GM23338 (cell line): ENCODE data around the gene SNAP47. TPM values are rescaled to one million over a fixed set of nuclear protein-coding genes. Genes with fewer than 3 reads are reported as not detected.

Experiments
- ATAC-seq: fragments of 200-7000 bp; cut with Tn5 transposase; 3 replicates; pipeline ENCODE4 v1.9.1; 2020
- DNase-seq: peaks from one replicate; pipeline ENCODE4 v3.0.0-alpha.2; 2015; ENCODE audit warnings: low spot score
- H2AFZ ChIP-seq: fragments of 200-600 bp; sonication (generic); 2 replicates; pipeline ENCODE4 v1.8.0; 2016; ENCODE audit warnings: antibody characterized with exemption, mild to moderate bottlenecking, moderate library complexity
- H3F3A ChIP-seq: fragments of 200-600 bp; sonication (generic); replicated peaks from 2 replicates; pipeline ENCODE4 v1.8.0; 2017; ENCODE audit warnings: antibody characterized with exemption, mixed run types, low read depth
- H3K27ac ChIP-seq: fragments of 200-600 bp; sonication (generic); 2 replicates; pipeline ENCODE4 v1.6.1; 2016; ENCODE audit warnings: low read depth
- H3K27me3 ChIP-seq: fragments of 200-600 bp; sonication (generic); 2 replicates; pipeline ENCODE4 v1.8.0; 2016; ENCODE audit warnings: mild to moderate bottlenecking, mixed run types, moderate library complexity; ENCODE audit not compliant: insufficient read depth
- H3K36me3 ChIP-seq: fragments of 200-600 bp; sonication (generic); 2 replicates; pipeline ENCODE4 v1.8.0; 2016; ENCODE audit warnings: mild to moderate bottlenecking; ENCODE audit not compliant: insufficient read depth
- H3K4me1 ChIP-seq: fragments of 200-600 bp; sonication (generic); 2 replicates; pipeline ENCODE4 v1.8.0; 2016; ENCODE audit warnings: mild to moderate bottlenecking, moderate library complexity; ENCODE audit not compliant: insufficient read depth
- H3K4me2 ChIP-seq: fragments of 200-600 bp; sonication (generic); 2 replicates; pipeline ENCODE4 v1.7.1; 2017; ENCODE audit warnings: mixed run types
- H3K4me3 ChIP-seq: fragments of 200-600 bp; sonication (generic); 2 replicates; pipeline ENCODE4 v1.6.1; 2016; ENCODE audit warnings: mixed run types
- H3K79me2 ChIP-seq: fragments of 200-600 bp; sonication (generic); replicated peaks from 2 replicates; pipeline ENCODE4 v1.8.0; 2017; ENCODE audit warnings: mild to moderate bottlenecking; ENCODE audit not compliant: insufficient read depth
- H3K9me2 ChIP-seq: fragments of 200-600 bp; sonication (generic); 2 replicates; pipeline ENCODE4 v1.8.0; 2017; ENCODE audit not compliant: insufficient read depth
- H4K20me1 ChIP-seq: fragments of 200-600 bp; sonication (generic); replicated peaks from 2 replicates; pipeline ENCODE4 v1.8.0; 2017; ENCODE audit warnings: mild to moderate bottlenecking; ENCODE audit not compliant: insufficient read depth
- H3K27ac Mint-ChIP-seq: 2 replicates; pipeline ENCODE4 v1.8.0; 2020; ENCODE audit warnings: inconsistent platforms, mild to moderate bottlenecking, moderate library complexity, mixed read lengths
- H3K27me3 Mint-ChIP-seq: 3 replicates; pipeline ENCODE4 v1.8.0; 2022; ENCODE audit warnings: low read depth, mild to moderate bottlenecking, moderate library complexity, mixed read lengths, inconsistent platforms; ENCODE audit not compliant: insufficient read depth, poor library complexity
- H3K36me3 Mint-ChIP-seq: 3 replicates; pipeline ENCODE4 v1.8.0; 2021; ENCODE audit warnings: low read depth, mild to moderate bottlenecking, inconsistent platforms, moderate library complexity, mixed read lengths
- H3K4me1 Mint-ChIP-seq: 3 replicates; pipeline ENCODE4 v1.8.0; 2020; ENCODE audit warnings: mild to moderate bottlenecking, inconsistent platforms, mixed read lengths
- H3K4me3 Mint-ChIP-seq: 3 replicates; pipeline ENCODE4 v1.8.0; 2021; ENCODE audit warnings: moderate library complexity, mild to moderate bottlenecking, inconsistent platforms, mixed read lengths
- H3K9me3 Mint-ChIP-seq: 3 replicates; pipeline ENCODE4 v1.8.0; 2020; ENCODE audit warnings: moderate library complexity, mild to moderate bottlenecking, inconsistent platforms, mixed read lengths
- CREB1 ChIP-seq: fragments of 250-450 bp; sonication (Bioruptor Pico); IDR thresholded peaks from 2 replicates; pipeline ENCODE4 v1.5.0; 2020; ENCODE audit warnings: low read depth, mild to moderate bottlenecking, moderate library complexity
- EZH2phosphoT487 ChIP-seq: fragments of 200-600 bp; sonication (generic); IDR thresholded peaks from one replicate; pipeline ENCODE4 v1.8.1; 2018; ENCODE audit warnings: antibody characterized with exemption; ENCODE audit not compliant: unreplicated experiment
- JUNB ChIP-seq: IDR thresholded peaks from one replicate; pipeline ENCODE4 v1.6.1; 2016; ENCODE audit warnings: antibody characterized with exemption; ENCODE audit not compliant: unreplicated experiment
- NANOG ChIP-seq: IDR thresholded peaks from 2 replicates; pipeline ENCODE4 v1.6.1; 2016; ENCODE audit warnings: antibody characterized with exemption, borderline replicate concordance
- STAT1 ChIP-seq: IDR thresholded peaks from one replicate; pipeline ENCODE4 v1.6.1; 2016; ENCODE audit warnings: antibody characterized with exemption; ENCODE audit not compliant: unreplicated experiment
- ZNF114 ChIP-seq: fragments of 250-450 bp; sonication (Bioruptor Pico); IDR thresholded peaks from 2 replicates; pipeline ENCODE4 v1.5.0; 2020; ENCODE audit warnings: mild to moderate bottlenecking, moderate library complexity
- ZNF462 ChIP-seq: fragments of 250-450 bp; sonication (Bioruptor Pico); IDR thresholded peaks from 2 replicates; pipeline ENCODE4 v1.5.0; 2020; ENCODE audit warnings: mild to moderate bottlenecking, moderate library complexity
- polyA plus RNA-seq: library from polyadenylated mRNA; unstranded; fragments of >200 nt; fragmentation: Nextera tagmentation; extraction: Ambion mirVana; gene quantifications from 2 replicates; pipeline ENCODE4 v1.2.1, GENCODE V29; 2016
- total RNA-seq: library from RNA; depleted of rRNA; stranded (reverse); fragments of >200 nt; shearing (Covaris generic); gene quantifications from 2 replicates; pipeline ENCODE4 v1.2.3, GENCODE V29; 2014
- TF ChIP-seq, protein P1 (sequence below), 2 experiments: fragments of 200-600 bp in 1 of 2; sonication (generic) in 1 of 2; conservative IDR thresholded peaks; 2 replicates each; pipeline versions ENCODE4 v1.5.1 to v1.6.1; 2016 to 2017; ENCODE audit warnings: antibody characterized with exemption in 2 of 2, low read depth in 2 of 2, mild to moderate bottlenecking in 2 of 2, moderate library complexity in 1 of 2
- TF ChIP-seq, protein P2 (sequence below): IDR thresholded peaks from 2 replicates; pipeline ENCODE4 v1.6.1; 2016; ENCODE audit warnings: antibody characterized with exemption

SNAP47 gene
- total and polyA plus RNA-seq, 2 experiments from 2014 or later: 19.5 to 51.8 TPM

- TF ChIP-seq ZNF462 (no peak), EZH2phosphoT487 (no peak), STAT1 (no peak), JUNB (no peak)
- TF ChIP-seq, protein P1, sequence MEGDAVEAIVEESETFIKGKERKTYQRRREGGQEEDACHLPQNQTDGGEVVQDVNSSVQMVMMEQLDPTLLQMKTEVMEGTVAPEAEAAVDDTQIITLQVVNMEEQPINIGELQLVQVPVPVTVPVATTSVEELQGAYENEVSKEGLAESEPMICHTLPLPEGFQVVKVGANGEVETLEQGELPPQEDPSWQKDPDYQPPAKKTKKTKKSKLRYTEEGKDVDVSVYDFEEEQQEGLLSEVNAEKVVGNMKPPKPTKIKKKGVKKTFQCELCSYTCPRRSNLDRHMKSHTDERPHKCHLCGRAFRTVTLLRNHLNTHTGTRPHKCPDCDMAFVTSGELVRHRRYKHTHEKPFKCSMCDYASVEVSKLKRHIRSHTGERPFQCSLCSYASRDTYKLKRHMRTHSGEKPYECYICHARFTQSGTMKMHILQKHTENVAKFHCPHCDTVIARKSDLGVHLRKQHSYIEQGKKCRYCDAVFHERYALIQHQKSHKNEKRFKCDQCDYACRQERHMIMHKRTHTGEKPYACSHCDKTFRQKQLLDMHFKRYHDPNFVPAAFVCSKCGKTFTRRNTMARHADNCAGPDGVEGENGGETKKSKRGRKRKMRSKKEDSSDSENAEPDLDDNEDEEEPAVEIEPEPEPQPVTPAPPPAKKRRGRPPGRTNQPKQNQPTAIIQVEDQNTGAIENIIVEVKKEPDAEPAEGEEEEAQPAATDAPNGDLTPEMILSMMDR (conservative IDR thresholded peaks at IDR 0.05; ENCODE audit: low read depth in 2 of 2): no peak
These were observed 13.4 kb downstream of the SNAP47 start (continued) for GRCh38 chr1:227748496-227749182.

DNA sequence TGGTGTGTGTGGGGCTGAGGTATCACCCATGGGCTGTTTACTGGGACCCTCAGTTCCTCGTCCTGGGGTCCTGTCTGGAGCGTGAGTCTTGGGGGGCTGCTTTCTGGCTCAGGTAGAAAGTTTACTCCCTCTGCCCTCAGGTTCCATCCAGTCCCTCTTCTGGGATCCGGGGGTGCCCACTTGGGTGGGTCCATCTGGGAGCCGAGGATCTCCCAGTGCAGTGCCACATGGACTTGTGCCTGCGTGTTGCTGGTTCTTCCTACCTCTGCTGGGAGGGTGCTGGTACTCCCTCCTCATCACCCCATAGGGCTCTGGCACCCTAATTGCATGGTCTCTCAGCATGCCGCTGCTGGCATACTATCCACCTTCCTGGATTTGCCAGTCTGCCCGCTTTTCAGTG lies 14.0 kb downstream of the SNAP47 start:
- Mint-ChIP-seq H3K4me1 (no peaks in the 10 kb centered on the region; the same call in 2 of the 3 replicates), H3K9me3 (no peaks in the 10 kb centered on the region), H3K4me3 (no peak overlapping the region), H3K27ac (no peak overlapping the region), H3K36me3 (peaks cover 2% of the 10 kb centered on the region; the same call in 1 of the 3 replicates), H3K27me3 (no peaks in the 10 kb centered on the region)
- Histone ChIP-seq H3K9me2 (no peaks in the 10 kb centered on the region), H4K20me1 (peaks cover 14% of the 10 kb centered on the region), H3F3A (no peaks in the 10 kb centered on the region), H3K4me1 (no peaks in the 10 kb centered on the region), H3K4me2 (no peak overlapping the region), H3K27ac (no peak overlapping the region), H3K4me3 (no peak overlapping the region), H2AFZ (no peak overlapping the region), H3K79me2 (peaks cover 79% of the 10 kb centered on the region), H3K36me3 (no peaks in the 10 kb centered on the region), H3K27me3 (no peaks in the 10 kb centered on the region)
- no peak for DNase-seq
- ATAC-seq: no peak
- TF ChIP-seq CREB1 (CRISPR knock-in tag) (no peak), NANOG (no peak), ZNF114 (CRISPR knock-in tag) (no peak)
- TF ChIP-seq, protein P1 (conservative IDR thresholded peaks at IDR 0.05; ENCODE audit: low read depth in 2 of 2): no peak
- TF ChIP-seq, protein P2, sequence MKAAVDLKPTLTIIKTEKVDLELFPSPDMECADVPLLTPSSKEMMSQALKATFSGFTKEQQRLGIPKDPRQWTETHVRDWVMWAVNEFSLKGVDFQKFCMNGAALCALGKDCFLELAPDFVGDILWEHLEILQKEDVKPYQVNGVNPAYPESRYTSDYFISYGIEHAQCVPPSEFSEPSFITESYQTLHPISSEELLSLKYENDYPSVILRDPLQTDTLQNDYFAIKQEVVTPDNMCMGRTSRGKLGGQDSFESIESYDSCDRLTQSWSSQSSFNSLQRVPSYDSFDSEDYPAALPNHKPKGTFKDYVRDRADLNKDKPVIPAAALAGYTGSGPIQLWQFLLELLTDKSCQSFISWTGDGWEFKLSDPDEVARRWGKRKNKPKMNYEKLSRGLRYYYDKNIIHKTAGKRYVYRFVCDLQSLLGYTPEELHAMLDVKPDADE: no peak
